ENCODE results near the gene KRTAP5-1. TPM values are rescaled to one million over a fixed set of nuclear protein-coding genes. Genes with fewer than 3 reads are reported as not detected.
"Not testable (repeated sequence)": the region's sequence is repeated elsewhere in the genome, so short reads cannot be mapped to it uniquely, and the experiment has no call there.

KRTAP5-1 gene
- total and polyA plus RNA-seq, 4 donors, result 2.1 to 5.7 TPM; not detected in 2

- DNase-seq (ENCODE audit: low read depth in 4 of 6, low spot score in 6 of 6), result no peak
- WGBS (ENCODE audit: insufficient coverage), result 66% methylated on average over 16 of the region's 16 CpGs
Measured at GRCh38 chr11:1624621-1625020, 39.5 kb upstream of the KRTAP5-1 start.

GRCh38 chr11:1623716-1624115 lies 38.6 kb upstream of the KRTAP5-1 start:
- Histone ChIP-seq H3K4me3 (ENCODE audit: low read depth, low read length) (no peak overlapping the region), H3K36me3 (ENCODE audit: control insufficient read depth, insufficient read depth, low read length) (no peaks in the 10 kb centered on the region), H3K27me3 (ENCODE audit: control insufficient read depth, insufficient read depth, low read length) (no peaks in the 10 kb centered on the region), H3K4me1 (ENCODE audit: control insufficient read depth, insufficient read depth, low read length) (peaks cover 2% of the 10 kb centered on the region), H3K9me3 (ENCODE audit: control insufficient read depth, insufficient read depth, low read length) (no peaks in the 10 kb centered on the region), H3K27ac (ENCODE audit: low read depth, low read length) (no peak overlapping the region)
- DNase-seq (ENCODE audit: low read depth in 4 of 6, low spot score in 6 of 6), result no peak
- WGBS (ENCODE audit: insufficient coverage), result 89% methylated on average over 9 of the region's 9 CpGs

More at GRCh38 chr11:1624621-1625020, 39.5 kb upstream of the KRTAP5-1 start:
- H3K27me3 ChIP-seq (ENCODE audit: control insufficient read depth, insufficient read depth, low read length), result no peaks in the 10 kb centered on the region
- no peak overlapping the region for H3K4me3 ChIP-seq (ENCODE audit: low read depth, low read length)
- no peaks in the 10 kb centered on the region for H3K9me3 ChIP-seq (ENCODE audit: control insufficient read depth, insufficient read depth, low read length)
- H3K27ac ChIP-seq (ENCODE audit: low read depth, low read length), result no peak overlapping the region
- peaks cover 3% of the 10 kb centered on the region for H3K4me1 ChIP-seq (ENCODE audit: control insufficient read depth, insufficient read depth, low read length)
- no peaks in the 10 kb centered on the region for H3K36me3 ChIP-seq (ENCODE audit: control insufficient read depth, insufficient read depth, low read length)

DNA sequence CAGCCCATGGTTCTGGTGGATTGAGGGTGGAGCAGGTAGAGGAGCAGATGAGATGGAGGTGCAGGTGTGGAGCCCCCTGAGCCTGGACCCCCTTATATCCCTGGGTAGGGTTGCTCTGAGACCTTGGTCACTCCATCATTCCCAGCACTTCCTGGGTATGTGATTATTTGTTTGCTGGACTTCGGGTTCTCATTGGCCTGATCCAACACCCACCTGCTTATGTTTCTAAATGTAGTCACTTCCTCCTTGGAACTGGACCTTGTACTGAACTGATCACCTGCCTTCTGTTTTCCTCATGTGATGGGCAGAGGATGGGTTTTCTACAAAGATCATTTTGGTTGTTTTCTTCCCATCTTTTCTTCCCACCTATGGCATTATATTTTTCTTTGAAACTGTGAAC lies 37.0 kb upstream of the KRTAP5-1 start, which contains the start of gene KRTAP5-4:
Gene KRTAP5-4 (minus strand): TSS at position 53 of the 400 bp plus-strand sequence. CDS start 45 bp downstream, at position 8.
- Histone ChIP-seq H3K4me1 (ENCODE audit: control insufficient read depth, insufficient read depth, low read length) (no peaks in the 10 kb centered on the region), H3K27ac (ENCODE audit: low read depth, low read length) (no peak within 1 kb of the TSS), H3K27me3 (ENCODE audit: control insufficient read depth, insufficient read depth, low read length) (no peaks in the 10 kb centered on the region), H3K36me3 (ENCODE audit: control insufficient read depth, insufficient read depth, low read length) (no peaks in the 10 kb centered on the region), H3K9me3 (ENCODE audit: control insufficient read depth, insufficient read depth, low read length) (no peaks in the 10 kb centered on the region), H3K4me3 (ENCODE audit: low read depth, low read length) (no peak within 1 kb of the TSS)
- no CpG with 5 or more reads among the region's 1 CpG for WGBS (ENCODE audit: insufficient coverage)
- no peak for DNase-seq (ENCODE audit: low read depth in 4 of 6, low spot score in 6 of 6)

DNA sequence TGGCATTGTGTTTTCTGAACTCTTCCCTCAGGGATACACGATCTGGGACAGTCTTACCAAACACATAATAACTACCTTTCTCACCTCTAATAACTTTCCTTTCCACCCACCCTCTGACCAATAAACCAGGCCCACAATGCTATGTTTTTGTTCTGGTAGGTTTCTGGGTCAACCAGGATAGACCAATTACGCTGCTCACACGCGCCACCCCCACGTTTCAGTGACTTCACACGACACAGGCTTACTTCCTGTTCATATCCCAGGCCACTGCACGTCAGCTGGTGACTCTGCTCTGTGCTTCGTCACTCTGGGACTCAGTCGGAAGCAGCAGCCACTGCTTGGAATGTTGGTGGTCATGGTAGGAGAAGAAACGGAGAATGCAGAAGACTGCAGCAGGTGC lies 34.4 kb upstream of the KRTAP5-1 start:
- H3K4me1 ChIP-seq (ENCODE audit: control insufficient read depth, insufficient read depth, low read length), result no peaks in the 10 kb centered on the region
- 78% methylated on average over 4 of the region's 10 CpGs for WGBS (ENCODE audit: insufficient coverage)
- H3K4me3 ChIP-seq (ENCODE audit: low read depth, low read length), result no peak overlapping the region
- no peak for DNase-seq (ENCODE audit: low read depth in 4 of 6, low spot score in 6 of 6)
- H3K9me3 ChIP-seq (ENCODE audit: control insufficient read depth, insufficient read depth, low read length), result no peaks in the 10 kb centered on the region
- no peaks in the 10 kb centered on the region for H3K36me3 ChIP-seq (ENCODE audit: control insufficient read depth, insufficient read depth, low read length)
- no peaks in the 10 kb centered on the region for H3K27me3 ChIP-seq (ENCODE audit: control insufficient read depth, insufficient read depth, low read length)
- H3K27ac ChIP-seq (ENCODE audit: low read depth, low read length), result no peak overlapping the region

- Histone ChIP-seq H3K36me3 (ENCODE audit: control insufficient read depth, insufficient read depth, low read length) (no peaks in the 10 kb centered on the region), H3K9me3 (ENCODE audit: control insufficient read depth, insufficient read depth, low read length) (no peaks in the 10 kb centered on the region), H3K4me3 (ENCODE audit: low read depth, low read length) (no peak overlapping the region), H3K27ac (ENCODE audit: low read depth, low read length) (no peak overlapping the region), H3K4me1 (ENCODE audit: control insufficient read depth, insufficient read depth, low read length) (no peaks in the 10 kb centered on the region), H3K27me3 (ENCODE audit: control insufficient read depth, insufficient read depth, low read length) (no peaks in the 10 kb centered on the region)
- DNase-seq (ENCODE audit: low read depth in 4 of 6, low spot score in 6 of 6), result no peak
- 82% methylated on average over 5 of the region's 10 CpGs for WGBS (ENCODE audit: insufficient coverage)
Measured at GRCh38 chr11:1618231-1618630, 33.1 kb upstream of the KRTAP5-1 start.

DNA sequence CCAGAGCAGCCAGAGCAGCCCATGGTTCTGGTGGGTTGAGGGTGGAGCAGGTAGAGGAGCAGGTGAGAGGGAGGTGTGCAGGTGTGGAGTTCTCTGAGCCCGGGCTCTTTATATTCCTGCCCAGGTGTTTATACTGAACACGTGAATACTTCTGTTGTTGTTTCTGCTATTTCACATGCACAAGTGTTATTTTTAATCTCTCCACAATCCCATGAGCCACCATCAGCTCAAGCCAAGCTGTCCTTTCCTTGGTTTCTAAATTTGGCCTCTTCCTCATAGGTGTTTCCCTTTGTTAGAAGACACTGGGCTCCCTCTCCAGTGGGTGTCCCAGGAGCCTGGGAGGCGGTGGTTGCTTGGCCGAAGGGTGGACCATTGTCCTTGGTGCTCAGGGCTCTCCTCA lies 23.3 kb upstream of the KRTAP5-1 start, which contains the start of gene KRTAP5-3:
Gene KRTAP5-3 (minus strand): TSS at position 101 of the 400 bp plus-strand sequence. CDS start 78 bp downstream, at position 23.
- Histone ChIP-seq H3K4me1 (ENCODE audit: control insufficient read depth, insufficient read depth, low read length) (no peaks in the 10 kb centered on the region), H3K4me3 (ENCODE audit: low read depth, low read length) (no peak within 1 kb of the TSS), H3K36me3 (ENCODE audit: control insufficient read depth, insufficient read depth, low read length) (no peaks in the 10 kb centered on the region), H3K27me3 (ENCODE audit: control insufficient read depth, insufficient read depth, low read length) (peaks cover 5% of the 10 kb centered on the region), H3K9me3 (ENCODE audit: control insufficient read depth, insufficient read depth, low read length) (no peaks in the 10 kb centered on the region), H3K27ac (ENCODE audit: low read depth, low read length) (no peak within 1 kb of the TSS)
- 71% methylated on average over 1 of the region's 4 CpGs for WGBS (ENCODE audit: insufficient coverage)
- DNase-seq (ENCODE audit: low read depth in 4 of 6, low spot score in 6 of 6), result no peak

GRCh38 chr11:1607901-1608300 lies 22.8 kb upstream of the KRTAP5-1 start:
- not testable (repeated sequence) for DNase-seq (ENCODE audit: low read depth in 4 of 6, low spot score in 6 of 6); H3K4me1 ChIP-seq (ENCODE audit: control insufficient read depth, insufficient read depth, low read length); H3K36me3 ChIP-seq (ENCODE audit: control insufficient read depth, insufficient read depth, low read length); H3K9me3 ChIP-seq (ENCODE audit: control insufficient read depth, insufficient read depth, low read length); H3K27me3 ChIP-seq (ENCODE audit: control insufficient read depth, insufficient read depth, low read length); H3K4me3 ChIP-seq (ENCODE audit: low read depth, low read length); H3K27ac ChIP-seq (ENCODE audit: low read depth, low read length)
- 87% methylated on average over 3 of the region's 5 CpGs for WGBS (ENCODE audit: insufficient coverage)

DNA sequence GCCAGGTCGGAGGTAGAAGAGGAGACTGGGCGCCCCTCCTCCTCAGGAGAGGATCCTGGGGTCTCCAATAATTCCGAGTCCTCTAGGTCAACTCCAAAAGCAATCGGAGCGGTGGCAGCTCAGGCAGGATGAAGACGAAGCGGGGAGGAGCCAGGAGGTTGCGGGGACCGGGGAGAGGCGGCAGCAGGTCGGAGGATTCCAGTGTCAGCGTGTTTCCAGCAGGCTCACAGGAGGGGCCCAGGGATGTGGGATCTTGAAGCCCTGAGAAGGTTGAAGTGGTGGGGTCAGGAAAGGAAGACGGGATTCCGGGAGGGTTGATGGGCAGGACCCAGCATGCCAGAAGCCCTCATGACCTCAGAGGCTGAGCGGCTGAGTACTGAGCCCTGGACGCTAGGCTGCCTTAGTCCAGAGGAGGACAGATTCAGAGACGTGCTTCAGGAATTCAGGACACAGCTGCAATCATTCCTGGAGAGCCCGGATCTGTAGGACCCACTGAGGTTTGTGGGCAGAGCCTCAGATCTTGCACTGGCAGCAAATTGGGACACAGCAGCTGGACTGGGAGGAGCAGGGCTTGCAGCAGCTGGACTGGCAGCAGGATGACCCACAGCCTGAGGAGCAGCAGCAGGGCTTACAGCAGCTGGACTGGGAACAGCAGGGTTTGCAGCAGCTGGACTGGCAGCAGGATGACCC lies 22.2 kb upstream of the KRTAP5-1 start:
- WGBS (ENCODE audit: insufficient coverage), result 25% methylated on average over 18 of the region's 18 CpGs
- not testable (repeated sequence) for DNase-seq (ENCODE audit: low read depth in 4 of 6, low spot score in 6 of 6); H3K4me1 ChIP-seq (ENCODE audit: control insufficient read depth, insufficient read depth, low read length); H3K9me3 ChIP-seq (ENCODE audit: control insufficient read depth, insufficient read depth, low read length); H3K27ac ChIP-seq (ENCODE audit: low read depth, low read length); H3K4me3 ChIP-seq (ENCODE audit: low read depth, low read length); H3K36me3 ChIP-seq (ENCODE audit: control insufficient read depth, insufficient read depth, low read length); H3K27me3 ChIP-seq (ENCODE audit: control insufficient read depth, insufficient read depth, low read length)

GRCh38 chr11:1605923-1606322 lies 20.8 kb upstream of the KRTAP5-1 start:
- H3K4me3 ChIP-seq (ENCODE audit: low read depth, low read length); H3K36me3 ChIP-seq (ENCODE audit: control insufficient read depth, insufficient read depth, low read length); DNase-seq (ENCODE audit: low read depth in 4 of 6, low spot score in 6 of 6); H3K27ac ChIP-seq (ENCODE audit: low read depth, low read length); H3K9me3 ChIP-seq (ENCODE audit: control insufficient read depth, insufficient read depth, low read length); H3K4me1 ChIP-seq (ENCODE audit: control insufficient read depth, insufficient read depth, low read length); H3K27me3 ChIP-seq (ENCODE audit: control insufficient read depth, insufficient read depth, low read length): not testable (repeated sequence)
- WGBS (ENCODE audit: insufficient coverage), result 88% methylated on average over 9 of the region's 13 CpGs

- H3K27ac ChIP-seq (ENCODE audit: low read depth, low read length), result no peak overlapping the region
- 92% methylated on average over 7 of the region's 7 CpGs for WGBS (ENCODE audit: insufficient coverage)
- no peak overlapping the region for H3K4me3 ChIP-seq (ENCODE audit: low read depth, low read length)
- no peaks in the 10 kb centered on the region for H3K9me3 ChIP-seq (ENCODE audit: control insufficient read depth, insufficient read depth, low read length)
- no peaks in the 10 kb centered on the region for H3K36me3 ChIP-seq (ENCODE audit: control insufficient read depth, insufficient read depth, low read length)
- no peak for DNase-seq (ENCODE audit: low read depth in 4 of 6, low spot score in 6 of 6)
- peaks cover 5% of the 10 kb centered on the region for H3K27me3 ChIP-seq (ENCODE audit: control insufficient read depth, insufficient read depth, low read length)
- no peaks in the 10 kb centered on the region for H3K4me1 ChIP-seq (ENCODE audit: control insufficient read depth, insufficient read depth, low read length)
Measured at GRCh38 chr11:1604711-1605110, 19.6 kb upstream of the KRTAP5-1 start.
